ENCODE results near the gene SKAP1.
"Not testable (repeated sequence)": the region's sequence is repeated elsewhere in the genome, so short reads cannot be mapped to it uniquely, and the experiment has no call there.

Gene SKAP1

DNA sequence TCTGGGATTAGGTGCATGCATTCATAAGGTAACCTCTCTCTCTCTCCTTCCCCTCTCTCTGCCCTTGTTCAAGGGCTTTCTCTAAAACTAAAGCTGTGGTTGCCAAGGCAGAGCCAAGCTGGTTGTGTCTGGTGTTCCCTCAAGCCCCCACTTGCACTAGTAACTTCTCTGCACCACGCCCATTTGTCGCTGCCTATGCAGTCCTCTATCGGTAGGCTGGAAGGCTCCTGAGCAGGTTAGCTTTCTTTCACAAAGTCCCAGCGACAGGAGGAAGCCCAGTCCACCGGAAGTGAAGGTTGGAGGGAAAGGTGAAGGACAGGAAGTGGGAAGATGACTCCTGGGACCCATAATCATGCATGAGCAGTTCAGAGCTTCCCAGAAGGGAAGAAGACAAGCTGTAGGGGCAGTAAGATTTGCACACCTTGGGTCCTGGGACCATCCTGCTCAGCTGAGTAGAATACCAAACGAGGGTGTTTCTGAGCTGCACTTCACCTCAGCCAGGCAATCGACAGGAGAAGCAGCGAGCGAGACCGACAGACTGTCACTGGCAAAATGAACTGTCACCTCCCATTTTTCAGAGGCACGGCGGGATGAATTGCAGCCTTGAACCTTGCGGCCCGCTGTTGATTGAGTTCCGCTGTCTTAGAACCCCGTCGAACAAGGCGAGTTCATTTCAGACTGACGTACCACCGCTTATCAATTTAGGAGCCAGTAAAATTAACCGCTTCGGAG, 14.7 kb upstream of the SKAP1 start:
- DNase-seq: no peak

DNA sequence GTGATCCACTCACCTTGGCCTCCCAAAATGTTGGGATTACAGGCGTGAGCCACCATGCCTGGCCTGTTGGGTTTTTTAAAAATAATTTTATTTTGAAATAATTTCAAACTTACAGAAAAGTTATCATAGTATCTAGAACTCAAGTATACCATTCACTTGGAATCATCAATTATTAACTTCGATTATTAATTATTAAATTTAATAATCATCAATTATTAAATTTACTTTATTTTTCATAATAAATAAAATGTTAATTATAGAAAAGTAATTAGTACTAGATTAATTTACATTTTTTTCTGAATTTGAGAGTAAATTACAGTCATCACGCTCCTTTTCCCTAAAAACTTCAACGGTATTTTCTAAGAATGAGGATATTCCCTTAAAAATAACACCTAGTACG, 13.7 kb upstream of the SKAP1 start:
- DNase-seq: no peak

DNA sequence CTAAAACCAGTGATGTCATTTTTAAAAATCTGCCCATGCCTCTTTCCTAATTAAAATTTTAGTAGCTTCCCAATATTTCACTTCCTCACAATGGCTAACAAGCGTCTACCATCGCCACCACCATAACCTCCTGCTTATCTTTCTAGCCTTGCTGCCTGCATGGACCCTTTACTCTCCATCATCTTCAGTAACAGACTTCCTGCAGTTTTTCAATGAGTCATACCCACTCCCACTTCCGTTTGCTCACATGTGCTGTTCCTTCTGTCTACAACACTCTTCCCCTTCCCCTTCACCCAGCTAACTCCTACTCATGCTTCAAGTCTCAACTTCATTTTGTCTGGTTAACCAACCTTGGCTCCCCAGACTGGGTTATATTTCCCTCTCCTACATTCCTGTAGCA, 12.8 kb upstream of the SKAP1 start:
- DNase-seq: no peak

DNA sequence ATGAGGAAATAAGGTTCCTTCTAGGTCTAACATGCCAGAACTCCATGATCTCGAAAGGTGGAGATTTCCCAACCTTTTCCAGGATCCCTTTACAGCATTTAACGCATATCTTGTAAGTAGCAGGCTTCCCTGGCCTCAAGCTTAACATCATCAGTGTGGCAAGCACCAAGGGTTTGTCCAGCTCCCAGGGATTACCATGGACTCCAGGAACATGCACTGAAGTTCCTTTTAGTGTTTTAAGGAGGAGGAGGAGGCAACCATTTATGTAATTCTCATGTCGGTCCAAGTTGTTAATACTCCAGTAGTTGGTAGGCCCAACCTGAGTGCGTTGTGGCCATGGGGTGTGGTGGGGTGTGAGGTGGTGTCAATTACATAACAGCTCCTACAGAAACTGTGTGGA, 11.8 kb upstream of the SKAP1 start:
- DNase-seq: no peak

DNA sequence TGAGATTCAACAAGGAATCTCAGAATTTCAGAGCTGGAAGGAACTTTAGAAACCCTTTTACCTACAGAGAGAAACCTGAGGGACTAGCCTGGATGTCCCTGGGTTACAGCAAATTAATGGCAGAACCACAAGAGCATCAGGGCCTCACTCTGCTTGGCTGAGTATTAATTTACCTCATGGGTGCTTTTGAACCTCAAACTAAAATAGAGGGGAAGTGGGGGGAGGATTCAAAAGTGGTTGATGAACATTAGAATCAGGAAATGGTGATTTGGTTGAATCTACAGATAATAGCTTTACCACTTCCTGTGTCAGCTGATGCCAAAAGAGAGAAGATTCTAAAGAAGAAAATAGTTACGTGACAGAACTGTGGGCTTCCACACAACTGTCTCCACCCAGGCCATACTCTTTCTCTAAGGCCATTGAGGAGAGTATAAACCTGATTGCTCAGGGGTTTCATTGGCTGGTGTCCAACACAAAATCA, 11.3 kb upstream of the SKAP1 start:
- DNase-seq: no peak

DNA sequence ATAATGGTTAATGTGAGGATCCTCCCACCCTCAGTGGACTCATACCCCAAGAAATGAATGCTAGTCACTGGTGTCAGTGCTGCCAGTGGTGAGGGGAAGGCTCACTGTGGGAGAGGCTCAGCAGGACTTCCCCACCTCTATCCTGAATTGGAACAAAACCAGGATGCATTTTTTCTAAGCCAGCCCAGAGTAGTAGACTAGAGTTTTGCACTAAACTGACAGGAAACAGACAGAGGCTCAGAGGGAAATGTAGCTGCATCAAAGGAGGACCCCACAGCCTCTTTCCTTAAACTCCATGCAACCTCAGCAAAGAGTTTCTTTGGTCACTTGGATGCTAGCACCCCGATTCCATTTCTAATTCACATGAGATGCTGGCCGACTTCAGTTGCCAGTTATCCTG, 10.7 kb upstream of the SKAP1 start:
- DNase-seq: no peak

DNA sequence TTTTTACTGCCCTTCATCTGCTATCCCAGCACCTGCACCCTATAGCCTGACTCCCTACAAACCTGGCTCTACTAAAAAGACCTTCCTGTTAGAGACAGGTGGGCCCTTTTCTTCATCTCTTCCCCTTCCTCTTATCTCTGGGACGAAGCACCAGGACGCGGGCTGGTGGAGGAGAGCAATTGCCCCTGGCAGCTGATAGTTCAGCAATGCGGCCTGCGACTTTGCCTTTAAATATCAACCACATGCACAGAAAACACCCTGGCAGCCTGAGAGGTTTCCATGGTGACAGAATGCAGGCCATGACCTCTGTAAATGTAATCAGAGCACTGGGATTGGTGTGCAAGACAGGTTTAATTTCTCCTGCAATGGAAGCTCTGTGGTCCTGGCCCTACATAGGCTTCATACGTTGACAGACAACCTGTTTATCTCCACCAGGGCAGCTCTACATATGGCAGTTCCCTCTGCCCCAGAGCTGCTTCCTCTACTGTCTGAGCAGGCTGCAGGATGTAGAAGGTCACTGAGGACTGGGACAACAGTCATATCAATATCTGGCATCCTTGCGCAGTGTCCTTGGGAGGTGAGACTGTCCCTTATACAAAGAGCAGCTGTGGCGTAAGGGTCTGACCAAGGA, 10.0 kb upstream of the SKAP1 start:
- no peak for DNase-seq

DNA sequence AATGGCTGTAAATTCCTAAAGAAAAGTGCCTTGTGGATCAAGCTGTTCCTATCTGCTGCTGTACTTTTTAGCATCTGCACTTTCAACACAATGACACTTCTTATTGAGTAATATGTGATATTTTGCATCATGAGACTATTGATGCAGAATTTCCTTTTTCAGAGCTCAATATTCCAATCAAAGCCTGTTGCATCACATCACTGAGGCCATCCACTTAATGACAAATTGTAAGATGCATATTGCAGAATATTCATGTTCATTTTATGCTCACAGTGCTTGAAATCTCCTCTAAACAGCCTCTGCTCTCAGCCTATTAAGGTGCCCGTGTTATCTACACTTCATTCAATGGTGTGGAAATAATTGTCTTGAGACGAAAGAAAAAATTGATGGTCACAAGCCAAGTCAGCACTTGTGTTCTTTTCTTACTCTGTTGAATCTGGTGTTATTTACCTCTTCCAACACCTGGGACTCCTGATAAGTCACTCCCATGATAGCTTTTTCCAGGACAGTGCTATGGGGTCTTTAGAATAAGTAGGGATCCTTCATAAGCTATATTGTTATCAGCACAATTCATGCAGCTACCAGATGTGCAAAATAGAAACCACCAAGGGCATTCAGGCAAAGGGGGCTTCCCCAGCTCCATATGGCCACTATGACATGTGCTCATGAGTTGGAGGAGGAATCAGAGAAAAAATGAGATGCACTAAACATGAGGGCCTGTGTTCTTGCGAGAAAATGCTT, 9.3 kb upstream of the SKAP1 start:
- no peak for DNase-seq

DNA sequence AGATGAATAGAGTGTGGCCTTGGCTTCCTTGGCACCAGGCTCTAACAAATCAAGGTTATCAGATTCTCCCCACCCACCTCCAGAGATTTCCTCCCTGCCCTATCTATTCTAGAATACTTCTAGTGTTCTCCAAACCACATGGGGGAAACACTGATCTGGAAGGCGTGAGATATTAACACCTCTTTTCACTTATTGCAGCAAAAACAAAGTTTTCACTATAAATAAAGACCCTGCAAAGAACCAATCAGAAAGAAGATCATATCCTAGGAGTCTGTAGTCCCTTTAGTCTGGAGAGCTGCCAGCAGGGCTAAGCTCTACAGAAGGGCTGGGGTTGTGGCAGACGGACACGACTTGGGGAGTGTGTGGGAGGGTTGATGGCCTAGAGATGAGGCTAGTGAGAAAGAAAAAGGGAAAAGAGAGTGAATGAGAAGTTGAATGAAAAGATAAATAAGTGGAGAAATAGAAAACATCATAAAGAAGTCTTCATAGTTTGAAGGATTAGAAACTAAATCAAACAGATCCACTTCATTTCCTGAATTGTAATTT, 8.6 kb upstream of the SKAP1 start:
- no peak for DNase-seq

DNA sequence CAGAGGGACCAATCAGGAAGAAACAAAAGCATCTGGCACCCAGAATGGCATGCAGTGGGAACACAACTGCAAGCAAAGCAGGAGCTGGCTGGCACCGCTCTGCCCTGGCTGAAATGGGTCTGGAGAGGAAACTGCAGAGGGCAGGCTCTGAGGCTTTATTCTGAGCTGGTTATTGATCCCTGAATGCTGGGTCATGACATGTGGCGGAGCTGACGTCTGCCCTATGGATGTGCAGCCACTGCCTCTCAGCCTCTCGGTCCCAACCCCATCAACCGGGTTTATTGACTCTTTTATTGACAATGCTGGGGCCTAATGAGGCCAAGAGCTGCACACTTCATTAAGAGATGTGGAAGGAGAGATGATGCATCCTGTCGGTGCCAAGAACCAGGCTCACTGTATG, 3.9 kb upstream of the SKAP1 start:
- no peak for DNase-seq

DNA sequence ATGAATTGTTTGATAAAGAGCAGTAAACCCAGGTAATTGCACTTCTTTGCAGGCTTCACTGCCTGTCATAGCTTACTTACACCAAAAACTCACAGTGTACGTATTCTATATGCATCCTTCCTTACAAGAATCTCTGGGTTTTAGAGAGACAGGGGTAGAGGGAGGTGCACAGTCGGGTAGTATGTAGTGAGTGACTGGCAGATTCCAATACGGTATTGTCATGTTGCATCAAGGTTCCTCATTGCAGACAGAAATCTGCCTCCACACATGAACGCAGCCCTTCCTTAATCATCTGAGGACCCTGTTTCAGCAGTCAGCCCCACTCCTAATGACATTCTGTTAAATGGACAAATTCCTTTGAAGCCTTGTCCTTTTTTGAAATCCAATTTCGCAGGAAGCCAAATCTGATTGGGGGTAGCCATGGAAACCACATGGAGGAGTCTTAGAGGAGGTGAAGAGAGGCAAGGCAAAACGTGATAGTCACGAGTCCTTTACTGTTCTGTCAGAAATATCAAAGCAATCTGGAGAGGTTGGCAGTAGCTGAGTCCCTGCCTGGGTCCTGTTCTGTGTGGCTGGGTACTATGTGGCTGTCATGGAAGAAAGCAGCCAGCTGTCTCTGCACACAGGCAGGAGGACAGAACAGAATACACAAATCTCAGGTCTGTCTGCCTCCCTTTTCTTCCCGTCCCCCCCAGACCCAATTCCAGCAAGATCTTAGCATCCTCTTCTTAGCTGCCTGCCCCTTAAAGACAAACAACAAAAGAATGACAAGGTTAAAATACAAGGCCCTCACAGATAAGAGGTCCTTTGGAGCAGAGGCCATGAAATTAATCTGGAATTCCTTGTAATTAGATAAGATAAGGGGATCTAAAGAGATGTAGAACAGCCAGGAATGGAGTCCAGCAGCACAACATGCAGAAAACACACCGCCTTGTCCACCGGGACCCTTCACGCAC, 3.1 kb upstream of the SKAP1 start:
- no peak for DNase-seq

DNA sequence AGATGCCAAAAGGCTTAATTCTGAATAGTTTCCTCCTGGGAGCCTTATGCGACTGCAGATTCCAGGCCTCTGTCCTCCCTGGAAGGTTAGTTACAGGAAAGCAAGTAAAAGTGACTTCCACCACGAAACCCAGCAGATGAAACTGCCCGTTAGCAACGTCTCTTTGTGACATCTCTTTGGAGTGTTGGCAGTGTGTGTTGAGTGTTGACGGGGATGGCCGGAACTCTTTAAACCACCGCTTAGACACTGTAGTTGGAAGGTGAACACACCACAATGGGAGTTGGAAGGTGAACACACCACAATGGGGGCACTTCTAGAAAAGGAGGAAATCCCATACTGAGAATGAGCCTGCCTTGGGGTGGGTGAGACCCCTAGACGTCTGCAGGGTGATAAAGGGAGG, 858 bp downstream of the SKAP1 start:
- DNase-seq: no peak

DNA sequence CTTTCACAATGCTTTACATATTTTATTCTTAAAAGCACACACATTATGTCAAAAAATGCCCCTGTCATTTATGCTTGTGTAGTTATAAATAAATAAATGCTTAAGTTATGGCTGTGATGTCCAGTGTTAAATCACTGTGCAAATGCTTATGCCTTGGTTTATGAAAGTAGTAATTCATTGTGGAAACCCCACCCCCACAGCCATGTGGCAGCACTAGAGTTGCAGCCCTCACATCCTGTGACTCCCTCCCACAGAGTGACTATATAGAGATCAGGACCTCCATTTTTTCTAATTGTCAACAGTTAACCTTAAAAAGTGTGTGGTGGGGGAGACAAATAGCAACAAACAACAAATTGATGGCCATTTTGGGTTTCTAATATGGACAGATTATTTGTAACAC, 2.4 kb downstream of the SKAP1 start:
- DNase-seq: no peak

DNA sequence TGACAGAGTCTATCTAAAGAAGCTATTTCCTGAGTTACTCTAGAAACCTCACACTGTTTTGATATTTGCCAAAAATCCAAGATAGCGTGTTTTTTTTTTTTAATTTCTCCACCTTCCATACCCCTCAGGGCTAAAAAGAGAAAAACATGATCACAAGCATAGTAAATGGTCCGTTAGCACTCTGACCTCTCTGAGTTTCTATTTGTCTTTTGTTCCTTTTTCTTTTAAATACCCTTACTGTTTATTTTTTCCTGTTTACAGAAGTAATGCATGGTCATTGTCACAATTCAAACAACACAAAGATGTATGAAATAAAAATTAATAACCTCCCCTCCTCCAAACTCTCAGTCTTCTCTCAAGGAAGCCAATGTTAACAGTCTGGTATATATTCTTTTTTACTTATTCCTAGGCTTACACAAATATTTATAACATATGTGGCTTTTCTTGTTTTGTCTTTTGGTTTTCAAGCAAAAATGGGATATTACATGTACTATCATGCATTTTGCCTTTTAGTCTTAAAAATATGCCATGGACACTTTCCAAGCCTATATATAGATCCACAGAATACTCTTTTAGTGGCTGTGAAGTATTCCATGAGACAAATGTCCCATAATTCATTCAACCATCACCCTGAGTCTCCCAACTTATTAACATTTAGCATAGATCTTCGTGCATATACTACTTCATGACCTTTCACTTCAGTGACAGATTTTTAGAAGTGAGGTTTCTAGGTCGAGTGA, 3.1 kb downstream of the SKAP1 start:
- DNase-seq: no peak

DNA sequence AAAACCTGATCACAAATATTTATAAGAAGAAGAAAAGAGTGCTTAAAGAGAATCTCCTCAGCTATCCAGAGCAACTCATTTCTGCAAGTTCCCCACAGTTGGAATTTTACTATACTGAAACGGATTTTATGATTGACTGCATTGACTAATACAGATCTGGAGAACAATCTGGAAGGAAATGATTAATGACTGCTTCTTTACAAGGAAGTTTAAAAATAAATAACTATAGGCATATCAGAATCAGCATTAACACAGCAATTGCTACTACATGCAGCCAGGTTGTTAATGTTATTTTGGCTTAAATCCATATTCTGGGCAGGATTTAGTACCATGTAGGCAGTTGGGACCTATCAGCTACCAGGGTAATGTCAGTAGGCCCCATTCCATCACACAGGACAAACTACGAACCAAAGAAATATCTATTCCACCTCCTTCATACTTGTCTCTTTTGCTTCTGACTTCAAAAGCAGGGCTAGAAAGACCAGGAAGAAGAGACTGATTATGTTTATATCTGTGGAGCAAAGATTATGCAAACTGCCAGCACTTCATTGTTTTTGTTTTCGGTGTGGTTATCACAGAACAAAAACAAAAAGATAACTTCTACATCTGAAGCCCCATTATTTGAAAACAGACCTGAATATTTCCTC, 3.9 kb downstream of the SKAP1 start:
- DNase-seq: no peak

DNA sequence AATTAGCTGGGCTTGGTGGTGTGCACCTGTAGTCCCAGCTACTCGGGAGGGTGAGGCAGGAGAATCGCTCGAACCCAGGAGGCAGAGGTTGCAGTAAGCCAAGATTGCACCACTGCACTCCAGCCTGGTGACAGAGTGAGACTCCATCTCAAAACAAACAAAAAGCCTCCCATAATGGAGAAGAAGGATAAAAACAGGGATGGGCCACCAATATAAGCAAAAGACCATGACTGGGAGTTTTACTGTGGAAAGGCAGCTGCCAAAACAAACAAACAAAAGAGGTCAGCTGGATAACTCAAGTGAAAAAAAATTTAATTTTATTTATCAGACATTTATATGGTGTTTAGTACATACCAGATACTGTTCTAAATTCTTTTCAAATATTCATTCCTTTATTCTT, 8.0 kb downstream of the SKAP1 start:
- DNase-seq: not testable (repeated sequence)

DNA sequence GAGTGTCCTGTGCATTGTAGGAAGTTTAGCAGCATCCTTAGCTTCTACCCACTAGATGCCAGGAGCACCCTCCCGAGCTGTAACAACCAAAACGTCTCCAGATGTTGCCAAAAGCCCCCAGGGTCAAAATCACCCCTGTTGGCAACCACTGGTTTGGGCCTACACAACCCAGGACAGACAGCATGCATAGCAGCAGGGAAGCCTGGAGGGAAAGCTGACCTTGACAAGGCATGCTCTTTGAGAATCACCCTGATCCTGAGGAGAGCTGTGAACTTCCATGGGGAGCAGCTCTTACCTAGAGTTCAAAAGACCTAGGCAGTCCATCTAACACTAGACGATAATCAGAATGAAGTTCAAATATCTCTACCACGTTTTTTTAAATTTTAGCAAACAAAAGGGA, 9.2 kb downstream of the SKAP1 start:
- DNase-seq: no peak

DNA sequence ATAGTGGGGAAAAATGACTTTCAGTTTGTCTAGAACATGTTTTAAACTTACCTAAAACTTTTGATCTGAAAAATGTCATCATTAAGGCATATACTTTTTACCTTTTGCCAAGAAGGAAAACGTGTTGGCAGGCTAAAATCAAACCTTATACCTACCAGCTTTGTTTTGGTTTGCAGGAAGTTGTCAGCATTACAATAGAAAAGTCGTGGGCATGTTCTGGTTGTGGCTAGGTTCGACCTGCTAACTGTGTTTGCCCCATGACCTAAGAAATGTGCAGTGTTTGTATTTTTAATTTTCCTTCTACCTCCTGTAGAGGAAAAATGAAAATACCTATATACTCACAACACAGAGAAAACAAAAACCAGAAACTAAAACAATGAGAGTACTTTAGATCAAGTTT, 13.0 kb downstream of the SKAP1 start:
- DNase-seq: no peak

DNA sequence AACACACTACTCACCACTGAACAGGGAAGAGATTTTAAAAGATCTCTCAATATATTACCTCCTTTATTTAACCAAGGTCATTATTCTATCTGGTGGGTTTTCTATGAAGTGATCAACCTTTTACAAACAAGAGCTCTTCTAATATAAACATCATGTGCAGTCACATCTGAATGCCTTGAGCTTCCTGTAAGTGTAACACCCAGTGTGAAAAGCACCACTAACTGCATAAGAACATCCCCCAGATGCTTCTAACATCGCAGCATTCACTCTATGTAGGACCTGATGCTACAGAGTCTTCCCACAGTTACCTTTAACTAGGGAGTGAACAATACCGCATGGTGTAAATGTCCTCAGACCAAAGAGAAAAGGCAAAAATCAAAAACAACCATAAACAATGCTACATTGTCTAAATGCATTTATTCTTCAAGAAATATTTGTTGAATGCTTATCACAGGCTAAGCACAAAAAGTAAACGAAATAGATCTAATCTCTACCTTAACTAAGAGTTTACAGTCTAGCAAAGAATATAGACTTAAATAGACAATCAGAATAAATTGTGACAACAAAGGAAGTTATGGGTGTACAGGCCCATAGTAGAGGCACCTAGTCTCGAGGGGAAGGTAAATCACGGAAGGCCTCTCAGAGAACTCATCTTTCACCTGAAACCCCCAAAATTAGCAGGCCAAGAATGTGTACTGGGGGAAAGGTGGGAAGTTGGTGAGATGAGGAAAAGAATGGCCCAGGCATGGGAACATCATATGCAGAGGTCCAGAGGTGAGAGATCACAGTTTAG, 16.2 kb downstream of the SKAP1 start:
- DNase-seq: no peak

DNA sequence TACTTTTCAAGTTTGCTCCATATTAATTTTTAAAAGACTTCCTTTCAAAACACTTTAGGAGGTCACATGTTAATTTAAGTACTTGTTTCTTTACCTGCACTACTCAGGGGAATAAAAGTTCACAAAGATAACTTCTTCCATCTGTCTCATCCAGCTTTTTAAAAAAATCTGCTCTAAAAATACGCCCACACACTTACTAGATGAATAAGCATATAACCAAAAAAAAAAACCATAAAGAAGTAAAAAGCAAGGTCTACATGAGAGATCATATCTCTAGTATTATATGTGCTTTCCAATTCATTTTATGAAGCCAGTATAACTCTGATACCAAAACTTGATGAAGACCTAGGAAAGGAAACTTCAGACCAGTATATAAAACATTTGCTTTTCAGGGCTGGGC, 17.2 kb downstream of the SKAP1 start:
- no peak for DNase-seq

DNA sequence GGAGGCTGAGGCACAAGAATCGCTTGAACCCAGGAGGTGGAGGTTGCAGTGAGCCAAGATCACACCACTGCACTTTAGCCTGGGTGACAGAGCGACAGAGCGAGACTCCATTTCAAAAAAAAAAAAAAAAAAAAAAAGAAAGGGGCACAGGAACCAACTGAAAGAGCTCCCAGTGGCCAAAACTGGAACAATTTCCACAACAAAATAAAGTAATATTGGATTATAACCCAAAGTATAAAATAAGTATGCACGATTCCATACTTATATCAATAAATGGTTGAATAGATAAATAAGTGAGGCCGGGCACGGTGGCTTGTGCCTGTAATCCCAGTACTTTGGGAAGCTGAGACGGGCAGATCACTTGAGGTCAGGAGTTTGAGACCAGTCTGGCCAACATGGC, 19.2 kb downstream of the SKAP1 start:
- not testable (repeated sequence) for DNase-seq

Measured in NCI-H2081 treated with DMSO at 0.1 percent for 48 hours (cell line).